ENCODE data around the gene EPG5. TPM values are rescaled to one million over a fixed set of nuclear protein-coding genes. Genes with fewer than 3 reads are reported as not detected.

EPG5 gene
- total RNA-seq, 1 experiment from 2014 or later = 16.1 TPM

DNA sequence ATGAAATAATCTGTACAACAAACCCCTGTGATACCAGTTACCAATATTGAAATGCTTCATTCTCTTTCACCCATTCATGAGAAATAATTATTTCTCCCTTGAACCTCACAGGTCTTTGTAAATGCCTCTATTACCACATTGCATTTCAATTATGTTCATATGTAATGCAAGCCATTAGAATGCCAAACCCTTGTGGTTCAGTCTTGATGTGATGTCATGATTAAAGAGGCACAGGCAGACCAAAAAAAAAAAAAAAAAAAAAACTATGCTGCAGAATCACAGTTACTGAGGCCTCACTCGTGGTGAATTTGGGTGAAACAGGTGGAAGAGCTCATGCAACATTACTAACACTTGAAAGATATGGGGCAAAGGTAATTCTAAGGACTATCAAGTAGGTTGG, 9.4 kb upstream of the EPG5 start:
- no peaks in the 10 kb centered on the region for H3K9me3 ChIP-seq (ENCODE audit: control insufficient read depth, low read depth, low read length)
- H3K4ac ChIP-seq (ENCODE audit: low read depth, low read length) = no peak overlapping the region
- no peaks in the 10 kb centered on the region for H3K36me3 Mint-ChIP-seq (ENCODE audit: insufficient read depth in 1 of 3, low read depth in 3 of 3)
- no peak overlapping the region for H3K23ac ChIP-seq (ENCODE audit: insufficient read length, low read depth, low read length)
- H3K4me1 ChIP-seq (ENCODE audit: insufficient read depth, low read length) = peaks cover 10% of the 10 kb centered on the region
- no peaks in the 10 kb centered on the region for H3K9me3 Mint-ChIP-seq
- no peak overlapping the region for H3K56ac ChIP-seq (ENCODE audit: insufficient read length, low read depth, low read length)
- H4K91ac ChIP-seq (ENCODE audit: insufficient read length, low read depth, low read length) = no peak overlapping the region
- no peak overlapping the region for H3K27ac ChIP-seq (ENCODE audit: insufficient read length, low read depth, low read length)
- H3K4me3 Mint-ChIP-seq = no peak overlapping the region
- H2AFZ ChIP-seq (ENCODE audit: low read length) = no peak overlapping the region
- H3K27me3 ChIP-seq (ENCODE audit: insufficient read depth, low read length) = no peaks in the 10 kb centered on the region
- H3K79me1 ChIP-seq (ENCODE audit: insufficient read depth, low read depth, low read length, poor library complexity, severe bottlenecking) = no peaks in the 10 kb centered on the region
- WGBS (ENCODE audit: extremely low coverage, insufficient read length, low lambda C conversion rate) = no CpG with 5 or more reads among the region's 1 CpG
- TF ChIP-seq, protein P1, sequence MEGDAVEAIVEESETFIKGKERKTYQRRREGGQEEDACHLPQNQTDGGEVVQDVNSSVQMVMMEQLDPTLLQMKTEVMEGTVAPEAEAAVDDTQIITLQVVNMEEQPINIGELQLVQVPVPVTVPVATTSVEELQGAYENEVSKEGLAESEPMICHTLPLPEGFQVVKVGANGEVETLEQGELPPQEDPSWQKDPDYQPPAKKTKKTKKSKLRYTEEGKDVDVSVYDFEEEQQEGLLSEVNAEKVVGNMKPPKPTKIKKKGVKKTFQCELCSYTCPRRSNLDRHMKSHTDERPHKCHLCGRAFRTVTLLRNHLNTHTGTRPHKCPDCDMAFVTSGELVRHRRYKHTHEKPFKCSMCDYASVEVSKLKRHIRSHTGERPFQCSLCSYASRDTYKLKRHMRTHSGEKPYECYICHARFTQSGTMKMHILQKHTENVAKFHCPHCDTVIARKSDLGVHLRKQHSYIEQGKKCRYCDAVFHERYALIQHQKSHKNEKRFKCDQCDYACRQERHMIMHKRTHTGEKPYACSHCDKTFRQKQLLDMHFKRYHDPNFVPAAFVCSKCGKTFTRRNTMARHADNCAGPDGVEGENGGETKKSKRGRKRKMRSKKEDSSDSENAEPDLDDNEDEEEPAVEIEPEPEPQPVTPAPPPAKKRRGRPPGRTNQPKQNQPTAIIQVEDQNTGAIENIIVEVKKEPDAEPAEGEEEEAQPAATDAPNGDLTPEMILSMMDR (conservative IDR thresholded peaks at IDR 0.05) = no peak
- H4K8ac ChIP-seq (replicated peaks; ENCODE audit: insufficient read length, low read depth, low read length) = no peak overlapping the region
- H3K4me1 Mint-ChIP-seq = peaks cover 15 to 19% of the 10 kb centered on the region in 2 experiments
- no peak overlapping the region for H2BK20ac ChIP-seq (ENCODE audit: low read depth, low read length, poor library complexity, severe bottlenecking)
- H2BK5ac ChIP-seq (ENCODE audit: insufficient read length, low read length) = no peak overlapping the region
- H3K4me2 ChIP-seq (ENCODE audit: insufficient read depth, insufficient read length, low read length) = no peak overlapping the region
- no peak overlapping the region for H4K5ac ChIP-seq (ENCODE audit: insufficient read length, low read depth, low read length)
- H3T11ph ChIP-seq (ENCODE audit: low read length) = no peak overlapping the region
- H2BK15ac ChIP-seq (ENCODE audit: low read depth, low read length) = no peak overlapping the region
- H3K79me2 ChIP-seq (ENCODE audit: insufficient read depth, low read length) = no peaks in the 10 kb centered on the region
- no peaks in the 10 kb centered on the region for H3K23me2 ChIP-seq (ENCODE audit: insufficient read length, low read depth, low read length, poor library complexity, severe bottlenecking)
- H2BK120ac ChIP-seq (ENCODE audit: low read depth, low read length, poor library complexity, severe bottlenecking) = no peak overlapping the region
- no peak overlapping the region for H3K18ac ChIP-seq (ENCODE audit: insufficient read length, low read depth, low read length)
- no peak overlapping the region for H3K9ac ChIP-seq (ENCODE audit: extremely low read depth, insufficient read length, low read length)
- H2AK5ac ChIP-seq (ENCODE audit: insufficient read length, low read length) = no peak overlapping the region
- no peaks in the 10 kb centered on the region for H4K20me1 ChIP-seq (ENCODE audit: control insufficient read depth, insufficient read depth, insufficient read length)
- no peak for DNase-seq
- H3K27me3 Mint-ChIP-seq (ENCODE audit: low read depth) = no peaks in the 10 kb centered on the region; the same call in 1 of the 2 replicates
- H2BK12ac ChIP-seq (ENCODE audit: insufficient read length, low read depth, low read length) = no peak overlapping the region
- H3K27ac Mint-ChIP-seq = no peak overlapping the region
- no peak overlapping the region for H3K14ac ChIP-seq (ENCODE audit: insufficient read depth, low read length)
